ENCODE data around the gene MED27. TPM values are rescaled to one million over a fixed set of nuclear protein-coding genes. Genes with fewer than 3 reads are reported as not detected.
"Not testable (repeated sequence)": the region's sequence is repeated elsewhere in the genome, so short reads cannot be mapped to it uniquely, and the experiment has no call there.

MED27 gene
- total RNA-seq, 3 donors from 2014 or later: 13.0 to 16.3 (median 14.4) TPM

DNA sequence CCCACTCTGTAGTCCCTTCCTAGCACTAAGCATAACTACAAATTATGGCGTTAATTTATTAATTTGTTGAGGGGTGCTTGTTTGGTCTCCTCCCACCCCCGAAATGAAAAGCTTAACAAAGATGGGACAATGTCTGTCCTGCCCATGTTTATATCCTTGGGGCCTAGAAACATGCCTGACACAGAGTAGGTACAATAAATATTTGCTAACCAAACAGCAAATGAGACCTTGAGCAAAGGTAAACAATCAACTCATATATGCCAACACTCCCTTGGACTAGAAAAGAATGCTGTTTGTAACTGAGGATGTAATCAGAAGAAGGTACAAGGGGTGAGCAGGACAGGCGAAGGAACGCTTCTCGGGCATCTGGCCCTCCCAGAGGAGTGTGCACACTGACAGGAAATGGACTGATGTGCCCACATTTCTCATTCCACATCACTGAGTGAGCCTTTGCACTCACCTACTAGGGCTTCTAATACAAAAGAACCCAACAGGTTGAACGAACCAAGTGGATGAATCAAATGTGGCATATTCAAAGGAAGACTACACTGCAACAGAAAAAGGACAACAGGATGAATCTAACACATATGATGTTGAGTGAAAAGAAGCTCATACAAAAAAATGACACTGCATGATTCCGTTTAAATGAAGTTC is 66.8 kb downstream of the MED27 start:
- intact Hi-C loops (cut with DNase I, micrococcal nuclease): no loop called here
- ATAC-seq: no peak

DNA sequence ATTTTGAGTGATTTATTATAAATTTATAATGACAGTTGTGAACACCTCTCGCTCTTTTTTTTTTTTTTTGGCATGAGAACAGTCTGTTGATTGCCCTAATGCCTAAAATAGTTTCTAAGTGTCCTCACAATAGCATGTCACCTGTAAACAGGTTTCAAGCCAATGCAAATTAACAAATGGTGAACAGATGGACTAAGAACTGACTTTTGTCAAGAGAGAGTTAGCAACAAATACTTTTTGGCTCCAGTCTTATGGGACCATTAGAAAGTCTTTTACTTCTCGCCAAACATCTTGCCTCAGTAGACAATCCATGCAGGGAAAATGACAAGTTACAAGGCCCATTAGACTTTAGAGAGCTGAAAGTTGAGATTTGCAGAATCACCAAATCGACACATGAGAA is 67.8 kb downstream of the MED27 start:
- Histone ChIP-seq H3K4me3 (no peak overlapping the region), H3K4me1 (ENCODE audit: low read depth) (no peaks in the 10 kb centered on the region), H3K9me3 (no peaks in the 10 kb centered on the region), H3K36me3 (ENCODE audit: low read depth) (no peaks in the 10 kb centered on the region)
- no peak for DNase-seq
- intact Hi-C loops (cut with DNase I, micrococcal nuclease): no loop called here
- ATAC-seq: no peak
- TF ChIP-seq, protein P1, sequence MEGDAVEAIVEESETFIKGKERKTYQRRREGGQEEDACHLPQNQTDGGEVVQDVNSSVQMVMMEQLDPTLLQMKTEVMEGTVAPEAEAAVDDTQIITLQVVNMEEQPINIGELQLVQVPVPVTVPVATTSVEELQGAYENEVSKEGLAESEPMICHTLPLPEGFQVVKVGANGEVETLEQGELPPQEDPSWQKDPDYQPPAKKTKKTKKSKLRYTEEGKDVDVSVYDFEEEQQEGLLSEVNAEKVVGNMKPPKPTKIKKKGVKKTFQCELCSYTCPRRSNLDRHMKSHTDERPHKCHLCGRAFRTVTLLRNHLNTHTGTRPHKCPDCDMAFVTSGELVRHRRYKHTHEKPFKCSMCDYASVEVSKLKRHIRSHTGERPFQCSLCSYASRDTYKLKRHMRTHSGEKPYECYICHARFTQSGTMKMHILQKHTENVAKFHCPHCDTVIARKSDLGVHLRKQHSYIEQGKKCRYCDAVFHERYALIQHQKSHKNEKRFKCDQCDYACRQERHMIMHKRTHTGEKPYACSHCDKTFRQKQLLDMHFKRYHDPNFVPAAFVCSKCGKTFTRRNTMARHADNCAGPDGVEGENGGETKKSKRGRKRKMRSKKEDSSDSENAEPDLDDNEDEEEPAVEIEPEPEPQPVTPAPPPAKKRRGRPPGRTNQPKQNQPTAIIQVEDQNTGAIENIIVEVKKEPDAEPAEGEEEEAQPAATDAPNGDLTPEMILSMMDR (IDR thresholded peaks at IDR 0.05): no peak

More for the DNA sequence above, 66.8 kb downstream of the MED27 start:
- Histone ChIP-seq H3K4me1 (ENCODE audit: low read depth) (no peaks in the 10 kb centered on the region), H3K4me3 (no peak overlapping the region), H3K9me3 (no peaks in the 10 kb centered on the region), H3K36me3 (ENCODE audit: low read depth) (no peaks in the 10 kb centered on the region)
- TF ChIP-seq, protein P1 (IDR thresholded peaks at IDR 0.05): no peak
- no peak for DNase-seq

DNA sequence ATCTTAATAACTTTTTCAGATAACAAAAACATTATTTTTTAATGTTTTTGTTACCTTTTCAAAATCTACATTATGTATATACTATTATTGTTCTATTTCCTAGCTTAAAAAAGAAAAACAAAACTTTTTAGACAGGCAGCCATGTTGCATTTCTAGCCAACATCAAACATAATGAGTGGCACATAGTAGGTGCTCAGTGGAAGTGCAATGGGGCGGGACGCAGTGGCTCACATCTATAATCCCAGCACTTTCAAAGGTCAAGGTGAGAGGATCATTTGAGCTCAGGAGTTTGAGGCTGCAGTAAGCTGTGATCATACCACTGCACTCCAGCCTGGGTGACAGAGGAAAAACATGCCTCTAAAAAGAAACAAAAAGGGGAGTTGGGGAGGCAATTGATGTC is 68.4 kb downstream of the MED27 start:
- Histone ChIP-seq H3K4me3 (no peak overlapping the region), H3K4me1 (ENCODE audit: low read depth) (no peaks in the 10 kb centered on the region), H3K9me3 (no peaks in the 10 kb centered on the region), H3K36me3 (ENCODE audit: low read depth) (no peaks in the 10 kb centered on the region)
- no peak for DNase-seq
- TF ChIP-seq, protein P1 (IDR thresholded peaks at IDR 0.05): no peak
- intact Hi-C loops (cut with DNase I, micrococcal nuclease): no loop called here
- no peak for ATAC-seq

DNA sequence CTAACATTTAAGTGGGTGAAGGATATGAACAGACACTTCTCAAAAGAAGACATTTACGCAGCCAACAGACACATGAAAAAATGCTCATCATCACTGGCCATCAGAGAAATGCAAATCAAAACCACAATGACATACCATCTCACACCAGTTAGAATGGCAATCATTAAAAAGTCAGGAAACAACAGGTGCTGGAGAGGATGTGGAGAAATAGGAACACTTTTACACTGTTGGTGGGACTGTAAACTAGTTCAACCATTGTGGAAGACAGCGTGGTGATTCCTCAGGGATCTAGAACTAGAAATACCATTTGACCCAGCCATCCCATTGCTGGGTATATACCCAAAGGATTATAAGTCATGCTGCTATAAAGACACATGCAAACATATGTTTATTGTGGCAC is 69.5 kb downstream of the MED27 start:
- intact Hi-C loops (cut with DNase I, micrococcal nuclease); ATAC-seq; H3K9me3 ChIP-seq; H3K4me3 ChIP-seq; H3K4me1 ChIP-seq (ENCODE audit: low read depth); DNase-seq; H3K36me3 ChIP-seq (ENCODE audit: low read depth): not testable (repeated sequence)

DNA sequence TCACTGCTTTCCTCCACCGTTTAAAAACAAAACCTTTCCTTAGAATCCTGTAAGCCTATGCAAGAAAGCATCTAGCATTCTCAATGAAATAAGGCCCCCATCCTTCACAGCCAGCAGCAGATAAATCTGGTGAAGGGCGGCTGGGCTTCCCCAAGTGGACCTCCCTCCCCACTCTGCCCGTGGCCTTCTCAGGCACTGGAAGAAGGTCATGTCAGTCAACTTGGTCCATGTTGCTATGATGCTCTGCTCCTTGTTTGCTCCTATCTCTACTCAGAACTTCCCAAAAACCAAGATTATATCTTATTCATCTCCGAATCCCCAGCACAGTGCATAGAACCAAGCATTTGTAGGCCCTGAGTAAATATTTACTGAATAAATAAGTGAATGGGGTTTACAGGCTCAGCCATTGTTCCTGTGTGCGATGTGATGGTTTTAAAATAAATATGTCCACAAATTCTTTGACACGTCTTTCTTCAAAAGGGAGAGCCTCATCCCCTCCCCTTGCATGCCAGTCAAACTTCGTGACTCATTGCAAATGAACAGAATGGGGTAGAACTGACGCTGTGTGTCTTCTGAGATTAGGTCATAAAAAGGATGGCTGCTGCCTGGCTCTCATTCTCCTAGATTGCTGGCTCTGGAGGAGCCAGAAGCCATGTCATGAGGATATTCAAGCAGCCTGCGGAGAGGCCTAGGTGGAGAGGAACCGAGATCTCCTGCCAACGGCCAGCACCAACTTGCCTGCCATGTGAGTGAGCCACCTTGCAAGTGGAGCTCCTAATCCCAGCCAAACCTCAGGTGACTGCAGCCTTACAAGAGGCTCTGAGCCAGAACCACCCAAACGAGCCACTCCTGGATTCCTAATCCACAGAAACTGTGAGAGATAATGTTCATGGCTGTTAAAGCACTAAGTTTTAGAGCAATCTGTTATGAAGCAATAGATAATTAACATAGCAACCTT is 70.5 kb downstream of the MED27 start:
- H3K4me1 ChIP-seq (ENCODE audit: low read depth): no peaks in the 10 kb centered on the region
- DNase-seq (no peak), ATAC-seq (no peak)
- intact Hi-C loops (cut with DNase I, micrococcal nuclease): no loop called here
- TF ChIP-seq, protein P1 (IDR thresholded peaks at IDR 0.05): no peak
- no peaks in the 10 kb centered on the region for H3K9me3 ChIP-seq
- no peaks in the 10 kb centered on the region for H3K36me3 ChIP-seq (ENCODE audit: low read depth)
- H3K4me3 ChIP-seq: no peak overlapping the region

DNA sequence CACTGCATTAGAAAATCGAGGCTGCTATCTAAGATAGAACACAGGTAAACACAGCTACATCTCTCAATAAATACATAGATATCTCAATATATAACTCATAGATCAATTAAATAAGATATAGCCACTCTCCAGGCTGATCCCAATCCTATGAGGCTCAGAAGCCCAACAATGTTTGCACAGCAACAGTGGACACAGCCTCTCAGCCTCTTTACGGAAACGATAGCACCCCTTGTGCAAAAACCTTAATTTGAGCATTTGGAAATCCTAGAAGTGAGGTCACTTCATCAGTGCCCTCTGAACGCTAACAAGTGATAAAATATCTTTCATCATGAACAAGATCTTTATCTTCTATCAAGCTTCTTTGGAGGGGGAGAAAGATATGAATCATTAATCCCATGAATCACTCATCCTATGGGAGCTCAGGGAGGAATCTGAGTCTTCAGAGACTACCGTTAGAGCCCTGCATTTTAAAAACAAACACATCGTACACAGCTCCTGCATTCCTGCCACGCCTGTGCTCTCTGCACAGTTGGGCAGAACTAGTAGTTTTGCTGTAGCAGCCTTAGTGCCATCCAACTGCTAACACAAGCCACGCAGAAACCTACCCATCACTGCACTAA is 71.4 kb downstream of the MED27 start:
- intact Hi-C loops (cut with DNase I, micrococcal nuclease): no loop called here
- TF ChIP-seq, protein P1 (IDR thresholded peaks at IDR 0.05): no peak
- Histone ChIP-seq H3K4me1 (ENCODE audit: low read depth) (no peaks in the 10 kb centered on the region), H3K4me3 (no peak overlapping the region), H3K36me3 (ENCODE audit: low read depth) (no peaks in the 10 kb centered on the region), H3K9me3 (no peaks in the 10 kb centered on the region)
- no peak for DNase-seq
- ATAC-seq: no peak

Data from mucosa of descending colon (tissue), 3 donors.